OCI-LY3 (cell line): ENCODE results near the gene FBXO8.

Source experiments
- H2AFZ ChIP-seq: fragments of 200-600, 300-600 bp; shearing (Covaris generic); 2 replicates; pipeline ENCODE4 v1.6.0; 2014; ENCODE audit warnings: antibody characterized with exemption, low read depth, low read length
- H3K27ac ChIP-seq: fragments of 200-600, 300-600 bp; sonication (generic); 2 replicates; pipeline ENCODE4 v1.5.1; 2014; ENCODE audit warnings: mild to moderate bottlenecking, low read length, moderate library complexity, mixed read lengths
- H3K27me3 ChIP-seq: fragments of 200-600, 300-600 bp; sonication (generic); 2 replicates; pipeline ENCODE4 v1.6.1; 2014; ENCODE audit warnings: low read depth, low read length, mixed read lengths
- H3K36me3 ChIP-seq: fragments of 200-600, 300-600 bp; sonication (generic); replicated peaks from 2 replicates; pipeline ENCODE3; 2014; ENCODE audit warnings: low read depth, low read length, mixed read lengths
- H3K4me1 ChIP-seq: fragments of 300-600, 200-600 bp; sonication (generic); 2 replicates; pipeline ENCODE4 v1.6.1; 2014; ENCODE audit warnings: low read length, mixed read lengths
- H3K4me2 ChIP-seq: fragments of 200-600, 300-600 bp; sonication (generic); 2 replicates; pipeline ENCODE4 v1.6.1; 2014; ENCODE audit warnings: low read length, mixed read lengths
- H3K4me3 ChIP-seq: fragments of 300-600, 200-600 bp; sonication (generic); 2 replicates; pipeline ENCODE4 v1.5.1; 2014; ENCODE audit warnings: antibody characterized with exemption, mild to moderate bottlenecking, low read length, moderate library complexity
- H3K79me2 ChIP-seq: fragments of 300-600, 200-600 bp; shearing (Covaris generic); 2 replicates; pipeline ENCODE4 v1.6.1; 2014; ENCODE audit warnings: mild to moderate bottlenecking, low read length, mixed read lengths
- H3K9ac ChIP-seq: fragments of 300-600, 200-600 bp; shearing (Covaris generic); 2 replicates; pipeline ENCODE4 v1.6.0; 2014; ENCODE audit warnings: mild to moderate bottlenecking, low read length, moderate library complexity
- H3K9me3 ChIP-seq: fragments of 200-600, 300-600 bp; shearing (Covaris generic); 2 replicates; pipeline ENCODE4 v1.6.1; 2014; ENCODE audit warnings: low read length, mixed read lengths; ENCODE audit not compliant: insufficient read depth
- H4K20me1 ChIP-seq: fragments of 200-600, 300-600 bp; sonication (generic); 2 replicates; pipeline ENCODE4 v1.6.1; 2016; ENCODE audit warnings: low read length, mixed read lengths; ENCODE audit not compliant: insufficient read depth
- CTCF ChIP-seq: fragments of 200-600, 300-600 bp; sonication (generic); IDR thresholded peaks from 2 replicates; pipeline ENCODE4 v1.5.1; 2014; ENCODE audit warnings: antibody characterized with exemption, low read length, low read depth
- EZH2phosphoT487 ChIP-seq: fragments of 200-600 bp; shearing (Covaris generic); IDR thresholded peaks from 2 replicates; pipeline ENCODE4 v1.6.1; 2018; ENCODE audit warnings: antibody characterized with exemption, mixed run types, low read depth

Gene FBXO8

GRCh38 chr4:174201871-174202270 is 81.6 kb downstream of the FBXO8 start:
- Histone ChIP-seq H3K9ac (no peak overlapping the region), H3K36me3 (no peaks in the 10 kb centered on the region), H4K20me1 (no peaks in the 10 kb centered on the region), H3K27ac (no peak overlapping the region), H3K79me2 (no peaks in the 10 kb centered on the region), H3K4me3 (no peak overlapping the region), H3K9me3 (no peaks in the 10 kb centered on the region), H3K4me1 (peaks cover 18% of the 10 kb centered on the region), H3K27me3 (no peaks in the 10 kb centered on the region), H3K4me2 (no peak overlapping the region), H2AFZ (no peak overlapping the region)
- no peak for TF ChIP-seq CTCF
- no peak for TF ChIP-seq EZH2phosphoT487

DNA sequence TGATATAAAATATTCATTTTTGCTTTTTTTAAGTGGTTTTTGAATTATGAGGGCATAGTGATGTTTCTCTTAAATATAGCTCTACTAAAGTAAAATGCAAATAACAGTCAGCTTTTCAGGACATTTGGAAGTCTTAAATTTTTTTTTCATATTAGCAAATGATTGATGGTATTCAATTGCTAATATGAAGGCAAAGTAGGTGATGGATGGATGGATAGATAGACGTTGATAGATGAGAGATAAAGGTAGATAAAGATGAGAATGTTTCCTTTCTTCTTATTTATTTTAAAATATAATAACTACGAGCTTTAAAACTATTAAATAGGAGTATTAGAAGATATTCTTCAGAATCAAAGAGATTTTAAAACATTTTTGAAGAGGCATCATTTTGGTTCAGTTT is 83.7 kb downstream of the FBXO8 start:
- Histone ChIP-seq H3K79me2 (no peaks in the 10 kb centered on the region), H3K9me3 (no peaks in the 10 kb centered on the region), H2AFZ (no peak overlapping the region), H3K36me3 (no peaks in the 10 kb centered on the region), H3K27me3 (no peaks in the 10 kb centered on the region), H3K27ac (no peak overlapping the region), H3K4me1 (peaks cover 18% of the 10 kb centered on the region), H4K20me1 (no peaks in the 10 kb centered on the region), H3K9ac (no peak overlapping the region), H3K4me2 (no peak overlapping the region), H3K4me3 (no peak overlapping the region)
- no peak for TF ChIP-seq CTCF
- TF ChIP-seq EZH2phosphoT487: no peak

- no peak overlapping the region for H3K27ac ChIP-seq
- H3K4me2 ChIP-seq: peak overlapping the region; percentile 17
- peaks cover 18% of the 10 kb centered on the region for H3K4me1 ChIP-seq
These were observed 84.6 kb downstream of the FBXO8 start for GRCh38 chr4:174198828-174199227.

GRCh38 chr4:174198396-174198795 is 85.1 kb downstream of the FBXO8 start:
- H3K9ac ChIP-seq: no peak overlapping the region
- H3K4me2 ChIP-seq: peak overlapping the region; percentile 17
- peak overlapping the region; percentile 2; the same call in 1 of the 2 replicates for H3K4me3 ChIP-seq
- H3K4me1 ChIP-seq: peaks cover 18% of the 10 kb centered on the region
- no peak overlapping the region for H3K27ac ChIP-seq
- no peaks in the 10 kb centered on the region for H3K36me3 ChIP-seq
- H2AFZ ChIP-seq: no peak overlapping the region
- no peaks in the 10 kb centered on the region for H3K9me3 ChIP-seq
- TF ChIP-seq CTCF (no peak), EZH2phosphoT487 (no peak)
- no peaks in the 10 kb centered on the region for H3K79me2 ChIP-seq
- no peaks in the 10 kb centered on the region for H3K27me3 ChIP-seq
- no peaks in the 10 kb centered on the region for H4K20me1 ChIP-seq

More at GRCh38 chr4:174198828-174199227, 84.6 kb downstream of the FBXO8 start:
- Histone ChIP-seq H3K27me3 (no peaks in the 10 kb centered on the region), H3K79me2 (no peaks in the 10 kb centered on the region), H3K9ac (no peak overlapping the region), H3K36me3 (no peaks in the 10 kb centered on the region), H2AFZ (0 out of 2 replicates have a peak overlapping the region, but pooled peaks have one; percentile 2), H3K4me3 (peak overlapping the region; percentile 2; the same call in 1 of the 2 replicates), H3K9me3 (no peaks in the 10 kb centered on the region), H4K20me1 (no peaks in the 10 kb centered on the region)
- TF ChIP-seq EZH2phosphoT487: no peak
- no peak for TF ChIP-seq CTCF
